HEK293T (cell line): ENCODE data around the gene GRIA4.

ENCODE experiments used
- BHLHE40 ChIP-seq: fragments of 450-650 bp; IDR thresholded peaks from 2 replicates; pipeline ENCODE4 v1.6.1; 2016; ENCODE audit warnings: mild to moderate bottlenecking, moderate library complexity, borderline replicate concordance
- SP1 ChIP-seq: fragments of 450-650 bp; IDR thresholded peaks from 2 replicates; pipeline ENCODE4 v1.6.1; 2017
- TARDBP ChIP-seq: fragments of 450-650 bp; IDR thresholded peaks from 2 replicates; pipeline ENCODE4 v1.6.1; 2016

GRCh38 chr11:105609341-105609781 is 512 bp upstream of the GRIA4 start:
- no peak for TF ChIP-seq TARDBP
- TF ChIP-seq SP1, result no peak
- TF ChIP-seq BHLHE40, result no peak
